ENCODE measurements around the gene PRPF19.

The PRPF19 gene

GRCh38 chr11:60946601-60947264, 40.3 kb upstream of the PRPF19 start:
- no peak overlapping the region for H3K9ac ChIP-seq (ENCODE audit: low read length)
- H3K4me3 ChIP-seq (ENCODE audit: low read depth in 1 of 2, low read length in 2 of 2), result no peak overlapping the region
- peaks cover 15% of the 10 kb centered on the region for H3K4me1 ChIP-seq (ENCODE audit: insufficient read depth, low read length)
- no peaks in the 10 kb centered on the region for H3K9me3 ChIP-seq (ENCODE audit: low read length)
- peaks cover 25% of the 10 kb centered on the region for H3K36me3 ChIP-seq (ENCODE audit: insufficient read depth, low read length)
- no peaks in the 10 kb centered on the region for H3K27me3 ChIP-seq (ENCODE audit: control insufficient read depth in 1 of 2, insufficient read depth in 2 of 2, low read length in 2 of 2)
- H3K27ac ChIP-seq (ENCODE audit: low read depth, low read length), result no peak overlapping the region

DNA sequence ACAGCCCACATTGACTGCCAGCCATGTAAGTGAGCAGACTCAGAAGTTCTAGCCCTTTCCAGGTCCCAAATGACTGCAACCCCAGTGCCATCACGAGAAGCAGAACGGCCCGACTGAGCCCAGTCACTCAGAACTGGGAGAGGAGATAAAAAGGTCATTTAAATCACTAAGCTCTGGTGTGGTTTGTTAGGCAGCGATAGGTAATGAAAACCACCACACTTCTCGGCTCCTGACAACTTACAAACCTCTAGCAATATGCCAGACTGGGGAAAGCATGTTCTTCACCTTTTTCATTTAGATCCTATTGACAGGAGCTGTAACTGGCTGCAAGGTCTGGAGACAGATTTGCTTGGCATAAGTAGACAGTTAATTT, 38.9 kb upstream of the PRPF19 start:
- H3K9ac ChIP-seq (ENCODE audit: low read length), result no peak overlapping the region
- H3K9me3 ChIP-seq (ENCODE audit: low read length), result no peaks in the 10 kb centered on the region
- peaks cover 15% of the 10 kb centered on the region for H3K4me1 ChIP-seq (ENCODE audit: insufficient read depth, low read length)
- peaks cover 31% of the 10 kb centered on the region for H3K36me3 ChIP-seq (ENCODE audit: insufficient read depth, low read length)
- no peak overlapping the region for H3K4me3 ChIP-seq (ENCODE audit: low read depth in 1 of 2, low read length in 2 of 2)
- H3K27me3 ChIP-seq (ENCODE audit: control insufficient read depth in 1 of 2, insufficient read depth in 2 of 2, low read length in 2 of 2), result no peaks in the 10 kb centered on the region
- H3K27ac ChIP-seq (ENCODE audit: low read depth, low read length), result no peak overlapping the region

DNA sequence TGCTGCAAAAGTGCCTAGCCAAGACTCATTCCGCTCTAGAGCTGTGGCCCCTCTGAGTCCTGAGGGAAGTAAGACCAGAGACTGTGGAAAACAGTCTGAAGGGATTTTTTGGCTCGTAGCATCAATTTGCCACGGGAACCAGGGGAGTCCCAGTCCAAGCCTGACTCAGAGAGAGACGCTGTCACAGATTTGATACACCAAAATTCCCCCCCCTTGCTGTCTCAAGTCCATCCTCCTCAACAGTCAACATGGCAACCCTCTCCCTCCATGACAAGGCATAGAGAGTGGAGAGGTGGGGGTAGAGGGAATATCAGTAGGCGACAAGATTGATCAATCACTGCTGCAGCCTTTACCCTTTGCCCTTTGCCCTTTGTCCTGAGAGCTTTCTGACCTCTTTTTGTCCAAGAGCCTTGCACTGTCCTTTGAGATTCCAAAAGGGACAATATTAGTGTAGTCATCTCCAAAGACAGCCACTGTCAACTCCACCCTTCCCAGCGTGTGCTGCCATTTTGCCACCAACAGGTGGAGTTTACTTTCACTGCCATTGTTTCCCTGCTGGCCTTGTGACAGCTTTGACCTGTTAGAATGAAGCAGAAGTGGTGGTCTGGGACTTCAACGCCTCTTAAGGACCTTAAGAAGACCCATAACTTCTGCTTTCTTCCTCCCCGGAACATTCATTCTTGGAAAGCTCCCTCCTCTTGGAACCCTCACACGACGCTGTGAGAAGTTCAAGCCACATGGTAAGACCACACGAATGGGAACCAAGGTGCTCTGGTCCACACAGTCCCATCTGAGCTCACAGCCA, 38.3 kb upstream of the PRPF19 start:
- Histone ChIP-seq H3K4me1 (ENCODE audit: insufficient read depth, low read length) (peaks cover 9% of the 10 kb centered on the region), H3K4me3 (ENCODE audit: low read depth in 1 of 2, low read length in 2 of 2) (no peak overlapping the region), H3K9ac (ENCODE audit: low read length) (no peak overlapping the region), H3K9me3 (ENCODE audit: low read length) (no peaks in the 10 kb centered on the region), H3K36me3 (ENCODE audit: insufficient read depth, low read length) (peaks cover 37% of the 10 kb centered on the region), H3K27ac (ENCODE audit: low read depth, low read length) (no peak overlapping the region), H3K27me3 (ENCODE audit: control insufficient read depth in 1 of 2, insufficient read depth in 2 of 2, low read length in 2 of 2) (no peaks in the 10 kb centered on the region)

GRCh38 chr11:60942970-60943565, 36.7 kb upstream of the PRPF19 start:
- H3K9ac ChIP-seq (ENCODE audit: low read length), result no peak overlapping the region
- no peak overlapping the region for H3K27ac ChIP-seq (ENCODE audit: low read depth, low read length)
- peaks cover 44% of the 10 kb centered on the region for H3K36me3 ChIP-seq (ENCODE audit: insufficient read depth, low read length)
- H3K4me1 ChIP-seq (ENCODE audit: insufficient read depth, low read length), result peaks cover 4% of the 10 kb centered on the region
- no peaks in the 10 kb centered on the region for H3K27me3 ChIP-seq (ENCODE audit: control insufficient read depth in 1 of 2, insufficient read depth in 2 of 2, low read length in 2 of 2)
- H3K9me3 ChIP-seq (ENCODE audit: low read length), result no peaks in the 10 kb centered on the region
- no peak overlapping the region for H3K4me3 ChIP-seq (ENCODE audit: low read depth in 1 of 2, low read length in 2 of 2)

DNA sequence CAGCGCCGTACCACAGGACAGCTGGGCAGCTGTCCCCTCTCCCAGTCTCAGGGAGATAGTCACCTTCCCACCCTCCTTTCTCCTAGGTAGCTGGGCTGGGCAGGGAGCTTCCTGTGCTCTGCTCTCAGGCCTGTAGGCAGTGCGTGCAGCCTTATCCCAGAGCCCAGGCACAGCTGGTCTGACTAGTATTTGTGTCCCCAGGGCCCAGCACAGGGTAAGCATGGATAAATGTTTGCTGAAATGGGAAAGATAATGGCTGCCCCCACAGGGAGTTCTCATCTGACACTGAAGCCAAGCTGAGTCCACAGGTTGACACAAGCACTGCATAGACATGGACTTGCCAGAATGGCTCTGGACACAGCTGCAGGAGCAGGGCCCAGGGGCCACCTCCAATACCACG, 35.8 kb upstream of the PRPF19 start:
- Histone ChIP-seq H3K9me3 (ENCODE audit: low read length) (no peaks in the 10 kb centered on the region), H3K9ac (ENCODE audit: low read length) (no peak overlapping the region), H3K4me1 (ENCODE audit: insufficient read depth, low read length) (no peaks in the 10 kb centered on the region), H3K36me3 (ENCODE audit: insufficient read depth, low read length) (peaks cover 44% of the 10 kb centered on the region), H3K27me3 (ENCODE audit: control insufficient read depth in 1 of 2, insufficient read depth in 2 of 2, low read length in 2 of 2) (no peaks in the 10 kb centered on the region), H3K27ac (ENCODE audit: low read depth, low read length) (no peak overlapping the region), H3K4me3 (ENCODE audit: low read depth in 1 of 2, low read length in 2 of 2) (no peak overlapping the region)

GRCh38 chr11:60941371-60942119, 35.2 kb upstream of the PRPF19 start:
- Histone ChIP-seq H3K36me3 (ENCODE audit: insufficient read depth, low read length) (peaks cover 42% of the 10 kb centered on the region), H3K9me3 (ENCODE audit: low read length) (no peaks in the 10 kb centered on the region), H3K4me3 (ENCODE audit: low read depth in 1 of 2, low read length in 2 of 2) (no peak overlapping the region), H3K9ac (ENCODE audit: low read length) (no peak overlapping the region), H3K27me3 (ENCODE audit: control insufficient read depth in 1 of 2, insufficient read depth in 2 of 2, low read length in 2 of 2) (no peaks in the 10 kb centered on the region), H3K4me1 (ENCODE audit: insufficient read depth, low read length) (no peaks in the 10 kb centered on the region), H3K27ac (ENCODE audit: low read depth, low read length) (no peak overlapping the region)

GRCh38 chr11:60939855-60940254, 33.5 kb upstream of the PRPF19 start:
- no peak overlapping the region for H3K27ac ChIP-seq (ENCODE audit: low read depth, low read length)
- H3K36me3 ChIP-seq (ENCODE audit: insufficient read depth, low read length), result peaks cover 30% of the 10 kb centered on the region
- no peaks in the 10 kb centered on the region for H3K9me3 ChIP-seq (ENCODE audit: low read length)
- H3K4me1 ChIP-seq (ENCODE audit: insufficient read depth, low read length), result no peaks in the 10 kb centered on the region
- H3K27me3 ChIP-seq (ENCODE audit: control insufficient read depth in 1 of 2, insufficient read depth in 2 of 2, low read length in 2 of 2), result no peaks in the 10 kb centered on the region
- no peak overlapping the region for H3K4me3 ChIP-seq (ENCODE audit: low read depth in 1 of 2, low read length in 2 of 2)
- H3K9ac ChIP-seq (ENCODE audit: low read length), result no peak overlapping the region

DNA sequence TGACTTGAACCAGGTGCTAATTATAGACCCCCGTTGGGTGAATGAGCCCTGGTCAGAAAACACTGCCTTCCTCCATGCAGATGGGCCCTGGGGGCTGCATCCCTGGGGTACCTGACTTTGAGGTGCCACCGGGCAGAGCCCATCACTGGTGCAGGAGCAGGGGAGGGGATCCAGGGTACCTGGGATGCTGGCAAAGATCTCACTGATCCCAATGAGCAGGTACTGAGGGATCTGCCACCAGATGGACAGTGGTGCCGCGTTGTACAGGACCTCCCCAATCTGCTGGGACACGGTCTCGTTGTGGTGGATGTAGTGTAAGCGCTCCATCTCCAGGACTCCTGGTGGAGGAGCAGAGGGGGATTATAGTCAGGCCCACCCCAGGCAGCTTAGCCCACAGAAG, 32.9 kb upstream of the PRPF19 start:
- Histone ChIP-seq H3K9ac (ENCODE audit: low read length) (no peak overlapping the region), H3K4me1 (ENCODE audit: insufficient read depth, low read length) (no peaks in the 10 kb centered on the region), H3K9me3 (ENCODE audit: low read length) (no peaks in the 10 kb centered on the region), H3K27me3 (ENCODE audit: control insufficient read depth in 1 of 2, insufficient read depth in 2 of 2, low read length in 2 of 2) (no peaks in the 10 kb centered on the region), H3K27ac (ENCODE audit: low read depth, low read length) (no peak overlapping the region), H3K4me3 (ENCODE audit: low read depth in 1 of 2, low read length in 2 of 2) (no peak overlapping the region), H3K36me3 (ENCODE audit: insufficient read depth, low read length) (peaks cover 24% of the 10 kb centered on the region)

DNA sequence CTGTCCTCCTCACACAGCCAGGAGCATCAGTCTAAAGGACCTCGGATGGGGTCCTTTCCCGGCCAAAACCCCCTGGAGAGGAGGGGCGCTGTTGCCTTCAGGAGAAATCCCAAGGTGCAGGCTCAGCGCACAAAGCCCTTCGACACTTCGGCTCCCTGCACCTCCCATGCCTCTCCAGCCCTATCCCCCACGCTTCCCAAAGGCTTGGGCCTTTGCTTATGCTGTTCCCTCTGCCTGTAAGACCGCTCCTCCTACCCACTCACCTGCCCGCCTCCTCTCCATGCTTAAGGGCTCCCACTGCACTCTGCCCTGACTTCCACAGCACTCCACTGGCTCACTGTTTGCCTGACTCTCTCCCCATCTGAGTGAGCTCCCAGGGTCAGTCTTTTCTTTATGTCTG, 32.1 kb upstream of the PRPF19 start:
- H3K4me1 ChIP-seq (ENCODE audit: insufficient read depth, low read length), result no peaks in the 10 kb centered on the region
- no peaks in the 10 kb centered on the region for H3K27me3 ChIP-seq (ENCODE audit: control insufficient read depth in 1 of 2, insufficient read depth in 2 of 2, low read length in 2 of 2)
- H3K9ac ChIP-seq (ENCODE audit: low read length), result no peak overlapping the region
- H3K27ac ChIP-seq (ENCODE audit: low read depth, low read length), result no peak overlapping the region
- peaks cover 24% of the 10 kb centered on the region for H3K36me3 ChIP-seq (ENCODE audit: insufficient read depth, low read length)
- H3K9me3 ChIP-seq (ENCODE audit: low read length), result no peaks in the 10 kb centered on the region
- H3K4me3 ChIP-seq (ENCODE audit: low read depth in 1 of 2, low read length in 2 of 2), result no peak overlapping the region

DNA sequence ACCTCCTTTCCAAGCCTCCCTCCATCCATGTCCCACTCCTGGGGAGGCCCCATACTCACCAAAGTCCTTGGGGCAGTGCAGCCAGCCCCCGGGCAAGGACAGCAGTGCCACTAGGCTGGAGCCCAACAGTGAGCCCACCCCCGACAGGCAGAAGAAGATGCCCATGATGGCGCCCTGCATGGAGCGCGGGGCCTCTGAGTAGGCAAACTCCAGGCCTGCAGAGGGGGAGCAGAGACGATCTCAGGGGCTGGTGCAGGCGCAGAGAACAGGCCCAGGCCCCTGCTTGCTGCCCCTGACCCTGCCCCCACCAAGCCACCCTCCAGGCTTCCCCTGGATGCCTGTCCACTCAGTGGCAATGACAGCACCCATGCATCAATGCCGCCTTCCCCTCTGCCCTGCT, 31.4 kb upstream of the PRPF19 start:
- no peaks in the 10 kb centered on the region for H3K4me1 ChIP-seq (ENCODE audit: insufficient read depth, low read length)
- no peaks in the 10 kb centered on the region for H3K9me3 ChIP-seq (ENCODE audit: low read length)
- no peak overlapping the region for H3K4me3 ChIP-seq (ENCODE audit: low read depth in 1 of 2, low read length in 2 of 2)
- H3K27ac ChIP-seq (ENCODE audit: low read depth, low read length), result no peak overlapping the region
- H3K27me3 ChIP-seq (ENCODE audit: control insufficient read depth in 1 of 2, insufficient read depth in 2 of 2, low read length in 2 of 2), result no peaks in the 10 kb centered on the region
- H3K9ac ChIP-seq (ENCODE audit: low read length), result no peak overlapping the region
- H3K36me3 ChIP-seq (ENCODE audit: insufficient read depth, low read length), result peaks cover 24% of the 10 kb centered on the region

GRCh38 chr11:60937144-60937527, 30.8 kb upstream of the PRPF19 start:
- Histone ChIP-seq H3K27ac (ENCODE audit: low read depth, low read length) (no peak overlapping the region), H3K36me3 (ENCODE audit: insufficient read depth, low read length) (peaks cover 23% of the 10 kb centered on the region), H3K9me3 (ENCODE audit: low read length) (no peaks in the 10 kb centered on the region), H3K4me1 (ENCODE audit: insufficient read depth, low read length) (no peaks in the 10 kb centered on the region), H3K9ac (ENCODE audit: low read length) (no peak overlapping the region), H3K4me3 (ENCODE audit: low read depth in 1 of 2, low read length in 2 of 2) (no peak overlapping the region), H3K27me3 (ENCODE audit: control insufficient read depth in 1 of 2, insufficient read depth in 2 of 2, low read length in 2 of 2) (no peaks in the 10 kb centered on the region)

Measured in muscle layer of colon (tissue), 2 donors.